Caco-2 (cell line): Measurements from ENCODE around the gene UBE2O. TPM values are rescaled to one million over a fixed set of nuclear protein-coding genes. Genes with fewer than 3 reads are reported as not detected.

Experiments used
- BruUV-seq: library from RNA; stranded (reverse); fragments of 400-500 nt; replicated peaks from 2 replicates; lab custom pipeline; 2021; lab: Mats Ljungman, UMichigan
- CTCF ChIA-PET: fragments of 300-600 bp; sonication (Branson Sonifier 250); formaldehyde crosslinking; loops from one replicate; lab custom pipeline; 2022; ENCODE audit warnings: antibody characterized with exemption; lab: Charles Lee
- POLR2A ChIA-PET: fragments of 300-600 bp; sonication (Branson Sonifier 250); formaldehyde crosslinking; loops from one replicate; lab custom pipeline; 2022; ENCODE audit warnings: antibody characterized with exemption; lab: Charles Lee
- DNase-seq, 2 experiments: peaks; one replicate each; pipeline versions ENCODE4 v3.0.0 to v3.0.0-alpha.2; 2020 to 2022
- H3K27me3 ChIP-seq: replicated peaks from 2 replicates; pipeline ENCODE4 v1.6.0; 2011; ENCODE audit warnings: low read length; ENCODE audit not compliant: control insufficient read depth, insufficient read depth
- H3K36me3 ChIP-seq: 2 replicates; pipeline ENCODE4 v1.5.1; 2011; ENCODE audit warnings: low read length; ENCODE audit not compliant: control insufficient read depth, insufficient read depth
- H3K4me1 ChIP-seq: fragments of 250-450 bp; sonication (Bioruptor Pico); 2 replicates; pipeline ENCODE4 v1.5.1; 2020; ENCODE audit warnings: mild to moderate bottlenecking
- H3K4me3 ChIP-seq: 2 replicates; pipeline ENCODE4 v1.5.1; 2011; ENCODE audit warnings: low read depth, mild to moderate bottlenecking, control low read depth, low read length
- H3K9me3 ChIP-seq: fragments of 250-450 bp; sonication (Bioruptor Pico); 2 replicates; pipeline ENCODE4 v1.5.1; 2020; ENCODE audit warnings: mild to moderate bottlenecking, moderate library complexity
- H3K27ac Mint-ChIP-seq: one replicate; pipeline ENCODE4 v1.8.0; 2022; ENCODE audit warnings: mixed read lengths; ENCODE audit not compliant: unreplicated experiment
- H3K27me3 Mint-ChIP-seq: one replicate; pipeline ENCODE4 v1.8.0; 2022; ENCODE audit warnings: mixed read lengths; ENCODE audit not compliant: insufficient read depth, unreplicated experiment
- H3K36me3 Mint-ChIP-seq: one replicate; pipeline ENCODE4 v1.8.0; 2022; ENCODE audit warnings: mild to moderate bottlenecking, mixed read lengths; ENCODE audit not compliant: insufficient read depth, unreplicated experiment
- H3K4me1 Mint-ChIP-seq: one replicate; pipeline ENCODE4 v1.8.0; 2022; ENCODE audit warnings: low read depth, mixed read lengths; ENCODE audit not compliant: unreplicated experiment
- H3K4me3 Mint-ChIP-seq: one replicate; pipeline ENCODE4 v1.8.0; 2022; ENCODE audit warnings: mild to moderate bottlenecking, moderate library complexity, mixed read lengths; ENCODE audit not compliant: unreplicated experiment
- H3K9me3 Mint-ChIP-seq: one replicate; pipeline ENCODE4 v1.8.0; 2022; ENCODE audit warnings: mixed read lengths; ENCODE audit not compliant: unreplicated experiment
- intact Hi-C: fragments of 100-400 bp; cut with micrococcal nuclease; formaldehyde crosslinking; loops from one replicate; pipeline ENCODE4 v1.10.0; 2022; ENCODE audit not compliant: unreplicated experiment
- total RNA-seq: library from RNA; stranded (reverse); gene quantifications from 2 replicates; pipeline ENCODE4 v1.2.3, GENCODE V29; 2022
- TF ChIP-seq, protein P1 (sequence below), 2 experiments: fragments of 200-600 bp in 1 of 2; IDR thresholded peaks; 1 replicate in 1 of 2; 2 replicates in 1 of 2; pipeline versions ENCODE4 v1.5.1 to v1.8.0; 2011 to 2022; ENCODE audit warnings: antibody characterized with exemption in 1 of 2, control low read depth in 1 of 2, inconsistent platforms in 1 of 2, low read depth in 1 of 2, low read length in 1 of 2, mild to moderate bottlenecking in 1 of 2, moderate library complexity in 1 of 2; ENCODE audit not compliant: insufficient read depth in 1 of 2, severe bottlenecking in 1 of 2, unreplicated experiment in 1 of 2

UBE2O gene
- total RNA-seq, 1 experiment from 2014 or later, result 37.6 TPM

DNA sequence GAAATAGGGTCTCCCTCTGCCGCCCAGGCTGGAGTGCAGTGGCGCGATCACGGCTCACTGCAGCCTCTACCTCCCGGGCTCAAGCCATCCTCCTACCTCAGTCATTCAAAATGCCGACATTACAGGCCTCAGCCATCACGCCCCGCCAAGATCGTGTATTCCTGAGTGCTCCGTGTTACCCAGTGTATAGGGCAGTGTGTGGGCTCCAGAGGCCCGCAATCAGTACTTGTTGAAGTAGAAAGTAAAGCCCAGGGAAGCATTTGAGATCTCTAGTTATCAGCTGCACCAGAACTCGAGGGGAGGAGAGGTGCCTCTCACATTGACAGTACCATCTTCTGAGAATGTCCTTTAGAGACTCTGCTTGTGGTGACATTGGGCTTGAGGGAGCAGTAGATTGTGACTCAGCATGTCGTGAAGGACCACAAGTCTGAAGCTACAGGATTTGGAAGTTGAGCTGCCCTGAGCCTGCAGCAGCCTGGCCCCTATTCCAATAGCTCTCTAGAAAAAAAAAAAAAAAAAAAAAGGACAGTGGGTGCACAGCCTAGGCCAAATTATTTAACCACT is 98.1 kb downstream of the UBE2O start:
- intact Hi-C loops, result no loop called here
- Histone ChIP-seq H3K9me3 (peaks cover 3% of the 10 kb centered on the region; the same call in 1 of the 2 replicates), H3K27me3 (no peaks in the 10 kb centered on the region), H3K4me1 (peaks cover 15% of the 10 kb centered on the region), H3K4me3 (no peak overlapping the region), H3K36me3 (no peaks in the 10 kb centered on the region)
- CTCF ChIA-PET, result interaction anchor here (0.6 to 3.2 kb wide), 5 partner anchors 10 to 43 kb away, joined by 3 to 22 read pairs (median 4); partner anchors contain the start of gene SPHK1
- DNase-seq, result no peak
- no TSS peak for BruUV-seq
- Mint-ChIP-seq H3K9me3 (no peaks in the 10 kb centered on the region), H3K4me1 (peaks cover 10% of the 10 kb centered on the region), H3K4me3 (peak overlapping the region; percentile 94), H3K27ac (peak overlapping the region; percentile 97), H3K36me3 (peaks cover 6% of the 10 kb centered on the region), H3K27me3 (no peaks in the 10 kb centered on the region)
- POLR2A ChIA-PET, result interaction anchor here (0.5 kb wide), 1 partner anchor 343 kb away, joined by 3 read pairs; no protein-coding TSS in a partner anchor
- TF ChIP-seq, protein P1, sequence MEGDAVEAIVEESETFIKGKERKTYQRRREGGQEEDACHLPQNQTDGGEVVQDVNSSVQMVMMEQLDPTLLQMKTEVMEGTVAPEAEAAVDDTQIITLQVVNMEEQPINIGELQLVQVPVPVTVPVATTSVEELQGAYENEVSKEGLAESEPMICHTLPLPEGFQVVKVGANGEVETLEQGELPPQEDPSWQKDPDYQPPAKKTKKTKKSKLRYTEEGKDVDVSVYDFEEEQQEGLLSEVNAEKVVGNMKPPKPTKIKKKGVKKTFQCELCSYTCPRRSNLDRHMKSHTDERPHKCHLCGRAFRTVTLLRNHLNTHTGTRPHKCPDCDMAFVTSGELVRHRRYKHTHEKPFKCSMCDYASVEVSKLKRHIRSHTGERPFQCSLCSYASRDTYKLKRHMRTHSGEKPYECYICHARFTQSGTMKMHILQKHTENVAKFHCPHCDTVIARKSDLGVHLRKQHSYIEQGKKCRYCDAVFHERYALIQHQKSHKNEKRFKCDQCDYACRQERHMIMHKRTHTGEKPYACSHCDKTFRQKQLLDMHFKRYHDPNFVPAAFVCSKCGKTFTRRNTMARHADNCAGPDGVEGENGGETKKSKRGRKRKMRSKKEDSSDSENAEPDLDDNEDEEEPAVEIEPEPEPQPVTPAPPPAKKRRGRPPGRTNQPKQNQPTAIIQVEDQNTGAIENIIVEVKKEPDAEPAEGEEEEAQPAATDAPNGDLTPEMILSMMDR (IDR thresholded peaks at IDR 0.05; ENCODE audit: insufficient read depth in 1 of 2, low read depth in 1 of 2, low read length in 1 of 2, severe bottlenecking in 1 of 2, unreplicated experiment in 1 of 2), result no peak

GRCh38 chr17:76354317-76354729 is 98.6 kb downstream of the UBE2O start:
- BruUV-seq, result no TSS peak
- H3K4me3 ChIP-seq, result peak overlapping the region; percentile 83
- TF ChIP-seq, protein P1 (IDR thresholded peaks at IDR 0.05; ENCODE audit: insufficient read depth in 1 of 2, low read depth in 1 of 2, low read length in 1 of 2, severe bottlenecking in 1 of 2, unreplicated experiment in 1 of 2), result no peak
- Mint-ChIP-seq H3K4me1 (peaks cover 10% of the 10 kb centered on the region), H3K27ac (peak overlapping the region; percentile 97), H3K27me3 (no peaks in the 10 kb centered on the region), H3K9me3 (no peaks in the 10 kb centered on the region), H3K4me3 (peak overlapping the region; percentile 94), H3K36me3 (peaks cover 6% of the 10 kb centered on the region)
- no peaks in the 10 kb centered on the region for H3K27me3 ChIP-seq
- CTCF ChIA-PET, result interaction anchor here (0.7 to 3.2 kb wide), 7 partner anchors 11 to 574 kb away, joined by 3 to 22 read pairs (median 6); partner anchors contain the start of gene SPHK1
- H3K36me3 ChIP-seq, result no peaks in the 10 kb centered on the region
- POLR2A ChIA-PET, result interaction anchor here (0.5 to 1.8 kb wide), 4 partner anchors 25 to 413 kb away, joined by 4 to 10 read pairs (median 5); partner anchors contain the start of gene FBF1
- H3K9me3 ChIP-seq, result peaks cover 3% of the 10 kb centered on the region; the same call in 1 of the 2 replicates
- intact Hi-C loops, result no loop called here
- no peak for DNase-seq
- H3K4me1 ChIP-seq, result peaks cover 15% of the 10 kb centered on the region

GRCh38 chr17:76353599-76354316 is 99.2 kb downstream of the UBE2O start, which contains the start of gene PRPSAP1:
Gene PRPSAP1 (minus strand): TSS chr17:76353916. CDS start chr17:76353703, 213 bp downstream.
- Mint-ChIP-seq H3K9me3 (no peaks in the 10 kb centered on the region), H3K4me3 (peak within 1 kb of the TSS; percentile 94), H3K36me3 (peaks cover 6% of the 10 kb centered on the region), H3K27me3 (no peaks in the 10 kb centered on the region), H3K4me1 (peaks cover 10% of the 10 kb centered on the region), H3K27ac (peak within 1 kb of the TSS; percentile 97)
- no peaks in the 10 kb centered on the region for H3K27me3 ChIP-seq
- TF ChIP-seq, protein P1 (IDR thresholded peaks at IDR 0.05; ENCODE audit: insufficient read depth in 1 of 2, low read depth in 1 of 2, low read length in 1 of 2, severe bottlenecking in 1 of 2, unreplicated experiment in 1 of 2), result peak; percentile 49 to 59
- peaks cover 15% of the 10 kb centered on the region for H3K4me1 ChIP-seq
- intact Hi-C loops, result loop anchor here (1.0 to 2.0 kb wide), 2 partner anchors 12 to 29 kb away; no protein-coding TSS in a partner anchor
- H3K9me3 ChIP-seq, result peaks cover 3% of the 10 kb centered on the region; the same call in 1 of the 2 replicates
- ChIA-PET POLR2A (interaction anchor here (0.5 to 1.8 kb wide), 7 partner anchors 18 to 413 kb away, joined by 3 to 10 read pairs (median 4); partner anchors contain the start of genes FBF1 and SRP68), CTCF (interaction anchor here (0.6 to 3.2 kb wide), 11 partner anchors 11 to 573 kb away, joined by 3 to 22 read pairs (median 4); partner anchors contain the start of gene SPHK1)
- H3K4me3 ChIP-seq, result peak within 1 kb of the TSS; percentile 83
- no peaks in the 10 kb centered on the region for H3K36me3 ChIP-seq
- no TSS peak for BruUV-seq
- DNase-seq, result peak; percentile 89 to 91
